GM21619 (cell line): ENCODE data around the gene POLD4.

Experiments
- ATAC-seq: cut with Tn5 transposase; IDR thresholded peaks from one replicate; pipeline ENCODE4 v1.9.1; 2021; ENCODE audit not compliant: unreplicated experiment

The POLD4 gene

GRCh38 chr11:67317888-67318555, 35.3 kb downstream of the POLD4 start:
- no peak for ATAC-seq

GRCh38 chr11:67317205-67317887, 36.0 kb downstream of the POLD4 start:
- ATAC-seq = peak; percentile 67

- no peak for ATAC-seq
Measured at GRCh38 chr11:67316882-67317204, 36.5 kb downstream of the POLD4 start.

- no peak for ATAC-seq
Measured at GRCh38 chr11:67315325-67315909, 37.9 kb downstream of the POLD4 start.

- ATAC-seq = no peak
Measured at GRCh38 chr11:67314218-67314617, 39.1 kb downstream of the POLD4 start.

GRCh38 chr11:67313125-67313890, 40.0 kb downstream of the POLD4 start:
- ATAC-seq = no peak

GRCh38 chr11:67312187-67313021, 40.9 kb downstream of the POLD4 start:
- no peak for ATAC-seq

GRCh38 chr11:67311556-67312082, 41.7 kb downstream of the POLD4 start:
- ATAC-seq = no peak

- ATAC-seq = no peak
Measured at GRCh38 chr11:67311051-67311555, 42.2 kb downstream of the POLD4 start.

- ATAC-seq = no peak
Measured at GRCh38 chr11:67310246-67311050, 42.9 kb downstream of the POLD4 start.

GRCh38 chr11:67309661-67310061, 43.7 kb downstream of the POLD4 start:
- ATAC-seq = no peak

GRCh38 chr11:67309166-67309565, 44.2 kb downstream of the POLD4 start:
- ATAC-seq = no peak

- no peak for ATAC-seq
Measured at GRCh38 chr11:67308031-67308866, 45.1 kb downstream of the POLD4 start.

- ATAC-seq = no peak
Measured at GRCh38 chr11:67307545-67308001, 45.8 kb downstream of the POLD4 start.

GRCh38 chr11:67306769-67307544, 46.4 kb downstream of the POLD4 start:
- no peak for ATAC-seq

- no peak for ATAC-seq
Measured at GRCh38 chr11:67304511-67305113, 48.7 kb downstream of the POLD4 start.

- no peak for ATAC-seq
Measured at GRCh38 chr11:67303835-67304411, 49.4 kb downstream of the POLD4 start.
